ENCODE measurements around the gene MFAP3L.

DNA sequence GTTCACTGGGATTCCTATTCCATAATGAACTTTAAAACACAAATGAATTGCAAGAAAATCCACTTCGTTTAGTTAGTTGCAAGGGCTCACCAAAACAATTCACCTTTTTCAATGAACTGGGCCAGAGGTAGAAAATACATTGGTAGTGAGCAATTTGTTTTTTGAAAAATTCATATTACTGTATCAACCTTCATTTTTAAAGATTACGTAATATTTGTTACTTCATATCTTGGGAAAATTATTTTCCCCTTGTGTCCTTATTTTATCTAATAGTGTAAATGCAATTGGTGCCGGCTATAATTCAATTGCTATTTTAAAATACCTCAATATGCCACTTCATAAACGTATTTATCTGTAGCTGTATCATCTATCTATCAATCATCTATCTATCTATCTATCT is 41.5 kb downstream of the MFAP3L start:
- no peak for TF ChIP-seq CTCF (IDR thresholded peaks at IDR 0.05)
- no peak for TF ChIP-seq POLR2A (IDR thresholded peaks at IDR 0.05)
- no peak for TF ChIP-seq EP300 (IDR thresholded peaks at IDR 0.05)

All from stomach (tissue), 4 donors.